NAMALWA (cell line): Measurements from ENCODE around the gene DTNBP1.

Experiments used
- DNase-seq: peaks from one replicate; pipeline ENCODE4 v3.0.0-alpha.2; 2015; ENCODE audit warnings: low spot score

DTNBP1 gene

GRCh38 chr6:15501826-15502445 is 160.9 kb downstream of the DTNBP1 start:
- no peak for DNase-seq

- DNase-seq: no peak
Observed at GRCh38 chr6:15500901-15501825, 161.7 kb downstream of the DTNBP1 start.

GRCh38 chr6:15500078-15500740 is 162.6 kb downstream of the DTNBP1 start:
- DNase-seq: no peak

GRCh38 chr6:15499591-15499990 is 163.2 kb downstream of the DTNBP1 start:
- DNase-seq: no peak

- no peak for DNase-seq
Observed at GRCh38 chr6:15499125-15499524, 163.7 kb downstream of the DTNBP1 start.

- no peak for DNase-seq
Observed at GRCh38 chr6:15498640-15499039, 164.2 kb downstream of the DTNBP1 start.

- no peak for DNase-seq
Observed at GRCh38 chr6:15496345-15497131, 166.3 kb downstream of the DTNBP1 start.

GRCh38 chr6:15495375-15495901 is 167.4 kb downstream of the DTNBP1 start:
- no peak for DNase-seq

GRCh38 chr6:15493437-15494168 is 169.2 kb downstream of the DTNBP1 start:
- no peak for DNase-seq

GRCh38 chr6:15491986-15492269 is 170.9 kb downstream of the DTNBP1 start:
- DNase-seq: no peak

- DNase-seq: peak; percentile 72
Observed at GRCh38 chr6:15491255-15491985, 171.4 kb downstream of the DTNBP1 start.

- no peak for DNase-seq
Observed at GRCh38 chr6:15490242-15491100, 172.4 kb downstream of the DTNBP1 start.

GRCh38 chr6:15489261-15489962 is 173.4 kb downstream of the DTNBP1 start:
- no peak for DNase-seq

GRCh38 chr6:15487262-15487661 is 175.6 kb downstream of the DTNBP1 start:
- DNase-seq: no peak

GRCh38 chr6:15485936-15486335 is 176.9 kb downstream of the DTNBP1 start:
- no peak for DNase-seq

GRCh38 chr6:15484821-15485220 is 178.0 kb downstream of the DTNBP1 start:
- no peak for DNase-seq

- DNase-seq: no peak
Observed at GRCh38 chr6:15484140-15484539, 178.7 kb downstream of the DTNBP1 start.

GRCh38 chr6:15483060-15483459 is 179.8 kb downstream of the DTNBP1 start:
- no peak for DNase-seq
